NK-92 (cell line): Measurements from ENCODE around the gene USP6NL.

Experiments used
- DNase-seq: peaks from one replicate; lab custom pipeline; 2025; ENCODE audit not compliant: unreplicated experiment; lab: John Stamatoyannopoulos, UW

Gene USP6NL

GRCh38 chr10:11483201-11484148 is 128.0 kb downstream of the USP6NL start:
- DNase-seq, result no peak

- DNase-seq, result no peak
Observed at GRCh38 chr10:11482306-11482705, 129.1 kb downstream of the USP6NL start.

- DNase-seq, result no peak
Observed at GRCh38 chr10:11480687-11481086, 130.8 kb downstream of the USP6NL start.

- DNase-seq, result no peak
Observed at GRCh38 chr10:11479300-11479699, 132.2 kb downstream of the USP6NL start.

GRCh38 chr10:11478807-11479206 is 132.6 kb downstream of the USP6NL start:
- no peak for DNase-seq

GRCh38 chr10:11475831-11476434 is 135.5 kb downstream of the USP6NL start:
- DNase-seq, result no peak

- DNase-seq, result no peak
Observed at GRCh38 chr10:11473128-11473760, 138.2 kb downstream of the USP6NL start.

GRCh38 chr10:11472158-11472753 is 139.2 kb downstream of the USP6NL start:
- no peak for DNase-seq

GRCh38 chr10:11469575-11470391 is 141.7 kb downstream of the USP6NL start:
- DNase-seq, result no peak

- DNase-seq, result no peak
Observed at GRCh38 chr10:11468126-11468742, 143.2 kb downstream of the USP6NL start.

GRCh38 chr10:11465406-11465805 is 146.0 kb downstream of the USP6NL start:
- DNase-seq, result no peak

GRCh38 chr10:11463111-11463510 is 148.3 kb downstream of the USP6NL start:
- no peak for DNase-seq

- DNase-seq, result no peak
Observed at GRCh38 chr10:11462071-11462470, 149.4 kb downstream of the USP6NL start.

- DNase-seq, result no peak
Observed at GRCh38 chr10:11457336-11457735, 154.1 kb downstream of the USP6NL start.

GRCh38 chr10:11454958-11455566 is 156.4 kb downstream of the USP6NL start:
- no peak for DNase-seq

GRCh38 chr10:11454160-11454559 is 157.3 kb downstream of the USP6NL start:
- no peak for DNase-seq

- DNase-seq, result no peak
Observed at GRCh38 chr10:11451640-11452260, 159.7 kb downstream of the USP6NL start.

GRCh38 chr10:11450427-11450826 is 161.0 kb downstream of the USP6NL start:
- DNase-seq, result no peak

GRCh38 chr10:11449761-11450160 is 161.7 kb downstream of the USP6NL start:
- no peak for DNase-seq
